ENCODE data around the gene NLRP9. TPM values are rescaled to one million over a fixed set of nuclear protein-coding genes. Genes with fewer than 3 reads are reported as not detected.

NLRP9 gene
- polyA plus RNA-seq, 1 donor from 2014 or later: not detected

GRCh38 chr19:55700813-55701212, 37.4 kb downstream of the NLRP9 start:
- Histone ChIP-seq H3K9me2 (ENCODE audit: insufficient read depth, low read length) (no peaks in the 10 kb centered on the region), H3K9ac (ENCODE audit: low read length) (no peak overlapping the region), H3K4me2 (ENCODE audit: low read length) (no peak overlapping the region), H3K36me3 (ENCODE audit: insufficient read depth, low read length) (no peaks in the 10 kb centered on the region), H3K27ac (ENCODE audit: low read length) (no peak overlapping the region), H3F3A (ENCODE audit: insufficient read depth, low read length, poor library complexity, severe bottlenecking) (no peaks in the 10 kb centered on the region), H3K4me3 (ENCODE audit: low read length) (no peak overlapping the region), H4K20me1 (ENCODE audit: insufficient read depth) (no peaks in the 10 kb centered on the region), H3K27me3 (ENCODE audit: insufficient read depth, low read depth, low read length) (no peaks in the 10 kb centered on the region), H2AFZ (ENCODE audit: low read depth, low read length) (no peak overlapping the region), H3K79me2 (replicated peaks; ENCODE audit: insufficient read depth, low read length) (no peaks in the 10 kb centered on the region), H3K9me3 (ENCODE audit: low read length) (no peaks in the 10 kb centered on the region)
- TF ChIP-seq MXI1 (conservative IDR thresholded peaks at IDR 0.05; ENCODE audit: poor library complexity, severe bottlenecking) (no peak), SMC3 (conservative IDR thresholded peaks at IDR 0.05; ENCODE audit: poor library complexity) (no peak), POLR2AphosphoS5 (IDR thresholded peaks at IDR 0.05) (no peak), RAD21 (conservative IDR thresholded peaks at IDR 0.05) (no peak), TAF1 (IDR thresholded peaks at IDR 0.05; ENCODE audit: low read depth) (no peak)

DNA sequence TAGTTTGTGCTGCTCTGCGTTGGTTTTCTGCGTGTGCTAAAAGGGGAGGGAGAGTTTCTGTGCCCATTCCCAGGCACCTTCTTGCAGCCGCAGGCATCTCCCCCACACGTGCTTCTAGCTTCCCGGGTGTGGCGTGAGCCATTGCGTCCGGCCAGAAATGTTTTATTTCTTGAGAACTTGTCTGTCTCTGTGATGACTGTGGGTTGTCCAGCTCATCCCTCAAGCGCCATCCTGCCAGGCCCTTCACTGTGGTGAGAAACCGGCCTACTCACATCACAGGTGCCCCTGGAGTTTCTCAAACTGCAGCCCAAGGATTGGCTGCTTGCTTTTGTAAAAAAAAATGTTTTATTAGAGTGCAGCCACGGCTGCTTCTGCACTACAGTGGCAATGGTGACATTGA, 39.0 kb downstream of the NLRP9 start:
- Histone ChIP-seq H3K79me2 (replicated peaks; ENCODE audit: insufficient read depth, low read length) (no peaks in the 10 kb centered on the region), H3K27ac (ENCODE audit: low read length) (no peak overlapping the region), H3F3A (ENCODE audit: insufficient read depth, low read length, poor library complexity, severe bottlenecking) (no peaks in the 10 kb centered on the region), H3K9ac (ENCODE audit: low read length) (no peak overlapping the region), H3K4me3 (ENCODE audit: low read length) (no peak overlapping the region), H4K20me1 (ENCODE audit: insufficient read depth) (no peaks in the 10 kb centered on the region), H3K9me3 (ENCODE audit: low read length) (no peaks in the 10 kb centered on the region), H3K36me3 (ENCODE audit: insufficient read depth, low read length) (no peaks in the 10 kb centered on the region), H3K27me3 (ENCODE audit: insufficient read depth, low read depth, low read length) (no peaks in the 10 kb centered on the region), H3K9me2 (ENCODE audit: insufficient read depth, low read length) (no peaks in the 10 kb centered on the region), H2AFZ (ENCODE audit: low read depth, low read length) (no peak overlapping the region), H3K4me2 (ENCODE audit: low read length) (no peak overlapping the region)
- no peak for TF ChIP-seq EP300 (conservative IDR thresholded peaks at IDR 0.05; ENCODE audit: poor library complexity, severe bottlenecking)
- no peak for TF ChIP-seq REST (IDR thresholded peaks at IDR 0.05; ENCODE audit: borderline replicate concordance)
- TF ChIP-seq RAD21 (conservative IDR thresholded peaks at IDR 0.05): no peak
- no peak for TF ChIP-seq CTCF (IDR thresholded peaks at IDR 0.05; ENCODE audit: poor library complexity, severe bottlenecking)
- no peak for TF ChIP-seq TAF1 (IDR thresholded peaks at IDR 0.05; ENCODE audit: low read depth)
- no peak for TF ChIP-seq SMC3 (conservative IDR thresholded peaks at IDR 0.05; ENCODE audit: poor library complexity)
- no peak for TF ChIP-seq EZH2 (IDR thresholded peaks at IDR 0.05; ENCODE audit: borderline replicate concordance, insufficient read depth, low read length, poor library complexity, severe bottlenecking)
- no peak for TF ChIP-seq POLR2AphosphoS5 (IDR thresholded peaks at IDR 0.05)
- no peak for TF ChIP-seq MXI1 (conservative IDR thresholded peaks at IDR 0.05; ENCODE audit: poor library complexity, severe bottlenecking)
